ENCODE results near the gene MAGI2. TPM values are rescaled to one million over a fixed set of nuclear protein-coding genes. Genes with fewer than 3 reads are reported as not detected.

Gene MAGI2
- total RNA-seq, 4 donors from 2014 or later: 0.23 to 5.5 (median 0.45) TPM

- Histone ChIP-seq H3K4me1 (peaks cover 0 to 11% (median 0%) of the 10 kb centered on the region in 3 donors), H3K4me3 (no peak overlapping the region), H3K27ac (no peak overlapping the region), H3K27me3 (no peaks in the 10 kb centered on the region), H3K36me3 (no peaks in the 10 kb centered on the region), H3K9me3 (no peaks in the 10 kb centered on the region)
- WGBS, 2 donors: 49 to 59% methylated on average over 5 of the region's 5 CpGs
- intact Hi-C loops (cut with DNase I): no loop called here
- no peak for DNase-seq
- TF ChIP-seq CTCF (IDR thresholded peaks at IDR 0.05) (no peak), POLR2A (IDR thresholded peaks at IDR 0.05) (no peak)
Observed at GRCh38 chr7:78179211-78179610, 1274.3 kb downstream of the MAGI2 start.

- TF ChIP-seq CTCF (IDR thresholded peaks at IDR 0.05) (no peak), POLR2A (IDR thresholded peaks at IDR 0.05) (no peak)
- Histone ChIP-seq H3K27ac (no peak overlapping the region), H3K27me3 (no peaks in the 10 kb centered on the region), H3K4me1 (peaks cover 0 to 11% (median 0%) of the 10 kb centered on the region in 3 donors), H3K36me3 (no peaks in the 10 kb centered on the region), H3K4me3 (no peak overlapping the region), H3K9me3 (no peaks in the 10 kb centered on the region)
- 73 to 76% methylated on average over 2 of the region's 2 CpGs for WGBS, 2 donors
- intact Hi-C loops (cut with DNase I): no loop called here
- DNase-seq: no peak
Observed at GRCh38 chr7:78178319-78178718, 1275.1 kb downstream of the MAGI2 start.

GRCh38 chr7:78176171-78176570 is 1277.3 kb downstream of the MAGI2 start:
- TF ChIP-seq CTCF (IDR thresholded peaks at IDR 0.05): no peak
- TF ChIP-seq POLR2A (IDR thresholded peaks at IDR 0.05): no peak
- H3K4me1 ChIP-seq: peaks cover 0 to 11% (median 0%) of the 10 kb centered on the region in 3 donors
- H3K9me3 ChIP-seq: no peaks in the 10 kb centered on the region
- H3K4me3 ChIP-seq: no peak overlapping the region
- H3K27ac ChIP-seq: no peak overlapping the region
- no peak for DNase-seq
- 21% methylated on average over 5 of the region's 5 CpGs for WGBS, 2 donors
- intact Hi-C loops (cut with DNase I): no loop called here
- H3K36me3 ChIP-seq: no peaks in the 10 kb centered on the region
- no peaks in the 10 kb centered on the region for H3K27me3 ChIP-seq

- no peak overlapping the region for H3K27ac ChIP-seq
- 47 to 57% methylated on average over 8 of the region's 10 CpGs for WGBS, 2 donors
- H3K4me1 ChIP-seq: peaks cover 0 to 11% (median 0%) of the 10 kb centered on the region in 3 donors
- intact Hi-C loops (cut with DNase I): no loop called here
- H3K27me3 ChIP-seq: no peaks in the 10 kb centered on the region
- H3K4me3 ChIP-seq: no peak overlapping the region
- TF ChIP-seq CTCF (IDR thresholded peaks at IDR 0.05): no peak
- no peaks in the 10 kb centered on the region for H3K36me3 ChIP-seq
- DNase-seq: no peak
- H3K9me3 ChIP-seq: no peaks in the 10 kb centered on the region
Observed at GRCh38 chr7:78175330-78176100, 1278.0 kb downstream of the MAGI2 start.

- DNase-seq: no peak
- intact Hi-C loops (cut with DNase I): no loop called here
- H3K27ac ChIP-seq: no peak overlapping the region
Observed at GRCh38 chr7:78173666-78174065, 1279.8 kb downstream of the MAGI2 start.

More at GRCh38 chr7:78173666-78174065, 1279.8 kb downstream of the MAGI2 start:
- Histone ChIP-seq H3K27me3 (no peaks in the 10 kb centered on the region), H3K36me3 (no peaks in the 10 kb centered on the region), H3K9me3 (no peaks in the 10 kb centered on the region), H3K4me3 (no peak overlapping the region), H3K4me1 (peaks cover 0 to 11% (median 0%) of the 10 kb centered on the region in 3 donors)
- WGBS, 2 donors: 52 to 60% methylated on average over 5 of the region's 5 CpGs
- TF ChIP-seq CTCF (IDR thresholded peaks at IDR 0.05) (no peak), POLR2A (IDR thresholded peaks at IDR 0.05) (no peak)

Measured in esophagus squamous epithelium (tissue), 5 donors.